T-helper 1 cell treated with Interleukin-12 subunit alpha and Interleukin-12 subunit beta and Interleukin-4 antibody, amounts not matched to agents 30 ng/mL and 1 ng/mL, for 36 hours (primary cell): ENCODE measurements around the gene PNKP. TPM values are rescaled to one million over a fixed set of nuclear protein-coding genes. Genes with fewer than 3 reads are reported as not detected.

ENCODE experiments used
- intact Hi-C: fragments of 100-400 bp; cut with micrococcal nuclease; formaldehyde crosslinking; loops from one replicate; pipeline ENCODE4 v1.15.1; 2024
- total RNA-seq: library from RNA; stranded (reverse); gene quantifications from 2 replicates; pipeline ENCODE4 v1.2.3, GENCODE V29; 2022

PNKP gene
- total RNA-seq, 1 donor from 2014 or later, result 178 TPM

DNA sequence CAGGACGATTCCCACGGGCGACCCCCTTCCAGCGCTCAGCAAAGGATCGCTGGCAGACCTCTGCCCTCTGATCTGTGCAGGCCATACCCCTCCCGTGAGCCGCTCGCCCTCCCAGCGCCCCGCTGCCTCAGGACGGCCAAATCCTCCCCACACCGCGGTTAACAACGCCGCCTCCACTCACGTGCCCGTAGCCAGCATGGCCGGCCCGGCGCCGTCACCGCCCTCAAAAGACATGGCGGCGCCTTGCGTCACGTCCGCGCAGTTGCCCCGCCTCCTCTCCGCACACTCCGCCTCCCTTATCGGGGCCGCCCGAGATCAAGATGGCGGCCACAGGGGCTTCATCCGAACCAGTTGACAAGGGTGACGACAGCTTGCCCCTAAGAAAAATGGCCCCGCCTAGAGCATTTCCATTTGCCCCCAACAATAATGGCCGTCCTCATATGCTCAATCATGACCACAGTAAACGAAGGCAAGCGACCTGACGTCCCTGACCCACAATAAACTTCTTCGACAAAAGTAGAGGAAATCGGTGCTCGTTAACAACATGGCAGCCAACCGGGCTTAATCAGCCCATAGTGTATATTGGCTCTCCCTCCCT lies 9.1 kb upstream of the PNKP start:
- intact Hi-C loops, result loop anchor here (1.0 to 10.0 kb wide), 21 partner anchors 7 to 1384 kb away; partner anchors contain the start of genes ALDH16A1, ATF5, FLT3LG and FUZ

DNA sequence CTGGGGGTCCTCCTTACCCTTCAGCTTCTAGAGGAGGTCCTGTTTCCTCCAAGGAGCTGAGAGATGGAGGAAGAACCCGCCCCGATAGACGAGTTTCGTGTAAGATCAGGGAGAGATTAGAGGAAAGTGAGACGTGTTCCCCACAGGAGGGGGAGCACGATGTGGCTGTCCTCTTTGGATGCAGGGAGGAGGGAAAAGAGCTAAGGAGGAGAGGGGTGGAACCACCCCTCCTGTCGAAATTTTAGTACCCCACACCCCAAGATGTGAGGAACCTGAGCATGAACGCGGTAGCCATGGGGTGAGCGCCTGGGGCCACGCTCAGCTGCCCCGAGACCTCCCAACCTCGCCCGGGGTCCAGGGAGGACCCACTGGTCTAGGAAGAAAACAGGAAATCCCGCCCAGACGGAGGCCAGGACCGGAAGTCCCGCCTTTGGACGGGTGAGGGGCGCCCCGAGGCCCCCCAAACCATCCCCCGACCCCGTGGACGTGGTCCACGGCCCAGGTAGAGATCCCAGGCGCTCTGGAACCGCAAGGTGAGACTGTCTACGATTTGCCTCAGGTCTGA lies 8.6 kb upstream of the PNKP start:
- intact Hi-C loops, result loop anchor here (1.0 to 10.0 kb wide), 6 partner anchors 285 to 1384 kb away; partner anchors contain the start of genes NR1H2, PRR12, RPL18 and RPS11

DNA sequence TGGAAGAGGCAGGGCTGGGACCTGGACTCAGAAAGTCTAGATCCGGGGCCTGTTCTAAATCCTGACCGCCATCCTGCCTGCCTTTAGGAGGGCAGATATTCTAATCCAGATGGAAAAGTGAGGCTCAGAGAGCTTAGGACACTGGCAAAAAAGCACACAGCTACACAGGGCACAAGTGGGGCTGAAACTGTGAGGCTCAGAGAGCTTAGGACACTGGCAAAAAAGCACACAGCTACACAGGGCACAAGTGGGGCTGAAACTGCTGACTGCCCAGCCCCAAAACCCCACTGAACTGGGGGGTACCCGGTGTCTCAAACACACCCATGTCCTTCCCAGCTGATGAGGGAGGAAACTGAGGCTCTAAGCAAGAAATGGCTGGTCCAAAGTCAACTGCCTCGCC lies 7.8 kb upstream of the PNKP start:
- intact Hi-C loops, result loop anchor here (5.0 to 10.0 kb wide), 2 partner anchors 930 to 1383 kb away; no protein-coding TSS in a partner anchor

DNA sequence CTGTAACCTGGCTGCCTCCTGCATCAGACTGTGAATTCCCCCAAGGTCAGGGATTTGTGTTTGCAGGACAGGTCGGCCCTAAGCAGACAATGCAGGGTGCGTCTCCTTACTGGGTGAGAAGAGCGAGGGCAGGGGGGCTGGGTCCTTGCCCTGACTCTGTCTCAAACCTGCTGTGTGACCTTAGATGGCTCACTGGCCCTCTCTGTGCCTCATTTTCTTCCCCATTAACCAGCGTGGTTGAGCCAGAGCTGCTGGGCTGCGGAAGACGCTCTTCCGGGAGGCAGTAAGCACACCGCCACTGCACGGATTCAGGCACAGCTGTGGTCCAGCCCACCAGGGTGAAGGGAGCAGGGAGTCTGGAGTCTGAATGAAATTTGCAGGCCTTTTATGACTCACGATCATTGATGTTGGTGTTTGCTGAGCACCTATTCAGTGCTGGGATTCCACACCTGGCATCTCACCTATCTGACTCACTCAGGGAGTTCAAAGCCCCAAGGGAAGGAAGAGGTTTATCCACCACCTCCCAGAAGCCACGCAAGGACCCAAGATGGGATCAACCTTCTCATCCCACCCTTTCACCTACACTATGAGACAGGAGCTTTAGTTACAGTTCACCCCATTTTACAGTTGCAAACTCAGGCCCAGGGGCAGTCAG lies 7.3 kb upstream of the PNKP start:
- intact Hi-C loops, result loop anchor here (5.0 to 10.0 kb wide), 2 partner anchors 930 to 1382 kb away; no protein-coding TSS in a partner anchor

DNA sequence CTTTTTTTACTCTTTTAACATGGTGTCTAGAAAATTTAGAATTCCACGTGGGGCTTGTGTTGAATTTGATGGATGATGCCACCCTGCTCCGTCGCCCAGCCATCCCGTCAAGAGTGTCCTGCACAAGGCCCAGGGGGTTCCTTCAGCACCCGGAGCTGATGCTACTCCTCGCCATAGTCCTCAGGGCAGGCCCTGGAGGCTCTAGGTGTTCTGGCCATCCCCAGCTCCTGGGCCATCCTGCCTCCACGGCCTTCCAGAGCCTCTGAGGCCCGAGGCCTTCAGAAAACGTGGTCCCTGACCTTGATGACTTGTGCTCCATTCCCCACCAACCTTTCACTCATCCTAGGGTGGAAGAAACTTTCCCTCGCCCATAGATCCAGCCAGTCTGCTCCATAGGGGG lies 6.5 kb upstream of the PNKP start:
- intact Hi-C loops, result loop anchor here (10.0 kb wide), 1 partner anchor 931 kb away; no protein-coding TSS in a partner anchor

DNA sequence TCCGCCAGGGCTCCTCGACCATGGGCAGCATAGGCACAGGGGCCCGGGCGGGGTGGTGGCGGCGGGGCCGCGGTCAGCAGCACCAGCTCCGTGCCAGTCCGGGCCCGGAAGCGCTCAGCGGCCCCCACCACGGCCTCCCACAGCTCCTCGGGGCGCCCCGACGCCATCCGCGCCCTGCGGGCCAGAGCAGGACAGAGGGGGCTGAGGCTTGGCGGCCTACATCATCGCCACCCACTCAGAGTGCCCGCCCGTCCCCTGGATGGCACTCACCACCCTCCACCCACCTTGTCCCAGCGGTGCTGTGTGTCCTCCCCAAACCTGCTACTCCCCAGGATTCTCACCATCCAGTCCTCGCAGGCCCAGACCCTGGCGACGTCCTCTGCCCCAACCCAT lies 5.7 kb upstream of the PNKP start:
- intact Hi-C loops, result loop anchor here (10.0 kb wide), 1 partner anchor 932 kb away; no protein-coding TSS in a partner anchor

DNA sequence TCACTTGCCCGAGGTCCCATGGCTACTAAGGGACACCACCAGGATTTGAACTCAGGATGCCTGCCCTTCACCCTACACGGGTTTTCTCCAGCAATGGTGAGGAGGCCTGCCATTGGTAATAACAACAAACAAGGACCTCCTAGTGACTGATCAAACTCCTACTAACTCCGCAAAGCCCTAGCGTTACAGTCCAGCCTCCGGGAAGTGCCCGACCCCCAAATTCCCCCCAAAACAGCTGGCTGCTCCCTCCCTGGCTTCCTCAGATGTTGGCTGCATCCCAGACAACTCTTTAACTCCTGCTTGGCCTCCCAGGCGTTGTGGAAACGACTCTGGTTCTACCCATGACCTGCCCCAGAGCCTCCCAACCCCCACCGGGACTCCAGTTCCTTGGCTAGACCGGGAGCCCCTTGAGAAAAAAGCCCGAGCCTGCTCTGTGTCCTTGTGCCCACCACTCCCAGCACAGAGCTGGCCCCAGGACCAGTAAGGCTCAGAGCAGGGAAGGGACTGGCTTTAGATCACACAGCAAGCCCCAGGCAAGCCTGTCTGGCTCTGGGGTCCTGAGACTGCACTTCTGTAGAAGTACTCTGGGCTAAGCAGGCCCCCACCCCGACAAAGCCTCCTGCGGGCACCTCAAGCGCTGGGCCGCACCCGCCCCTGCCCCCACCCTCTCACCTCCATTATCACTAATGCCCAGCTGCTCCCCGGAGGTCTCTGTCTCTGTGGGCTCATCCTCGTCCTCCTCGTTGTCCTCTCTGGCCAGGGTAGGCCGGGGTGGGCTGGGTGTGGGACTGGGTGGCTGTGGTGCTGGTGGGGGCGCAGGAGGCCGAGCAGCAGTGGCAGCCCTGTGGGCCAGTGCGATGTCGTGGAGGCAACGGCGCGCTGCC lies 5.1 kb upstream of the PNKP start:
- intact Hi-C loops, result loop anchor here (10.0 kb wide), 1 partner anchor 932 kb away; no protein-coding TSS in a partner anchor

DNA sequence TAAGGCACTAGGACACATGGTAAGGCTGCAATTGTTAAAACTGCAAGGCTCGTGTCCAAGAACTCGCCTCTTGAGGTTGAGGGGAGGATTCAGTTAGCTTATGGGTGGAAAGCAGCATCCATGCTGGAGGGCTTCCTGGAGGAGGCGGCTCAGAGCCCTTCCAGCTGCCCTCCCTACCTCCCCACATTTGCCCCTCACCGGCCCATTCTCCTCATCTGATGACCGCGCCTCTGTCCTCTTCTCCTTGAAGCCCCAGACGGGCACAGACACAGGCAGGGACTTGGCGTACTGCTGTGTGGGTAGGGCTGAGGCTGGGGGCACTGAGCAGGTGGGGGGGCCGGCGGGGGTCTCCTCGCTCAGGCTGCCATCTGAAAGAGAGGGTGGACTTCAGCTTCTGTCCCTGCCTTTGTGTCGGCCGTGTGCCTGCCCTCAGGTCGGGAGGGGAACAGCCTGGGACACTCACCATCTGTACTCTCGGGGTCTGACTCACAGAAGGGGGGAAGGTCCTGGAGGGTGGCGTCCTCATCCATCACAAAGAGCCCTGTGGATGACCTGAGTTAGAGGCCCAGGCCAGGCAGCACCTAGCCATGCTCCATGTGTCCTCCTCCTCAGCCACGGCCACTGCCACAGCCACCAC lies 4.1 kb upstream of the PNKP start:
- intact Hi-C loops, result loop anchor here (10.0 kb wide), 1 partner anchor 933 kb away; no protein-coding TSS in a partner anchor

DNA sequence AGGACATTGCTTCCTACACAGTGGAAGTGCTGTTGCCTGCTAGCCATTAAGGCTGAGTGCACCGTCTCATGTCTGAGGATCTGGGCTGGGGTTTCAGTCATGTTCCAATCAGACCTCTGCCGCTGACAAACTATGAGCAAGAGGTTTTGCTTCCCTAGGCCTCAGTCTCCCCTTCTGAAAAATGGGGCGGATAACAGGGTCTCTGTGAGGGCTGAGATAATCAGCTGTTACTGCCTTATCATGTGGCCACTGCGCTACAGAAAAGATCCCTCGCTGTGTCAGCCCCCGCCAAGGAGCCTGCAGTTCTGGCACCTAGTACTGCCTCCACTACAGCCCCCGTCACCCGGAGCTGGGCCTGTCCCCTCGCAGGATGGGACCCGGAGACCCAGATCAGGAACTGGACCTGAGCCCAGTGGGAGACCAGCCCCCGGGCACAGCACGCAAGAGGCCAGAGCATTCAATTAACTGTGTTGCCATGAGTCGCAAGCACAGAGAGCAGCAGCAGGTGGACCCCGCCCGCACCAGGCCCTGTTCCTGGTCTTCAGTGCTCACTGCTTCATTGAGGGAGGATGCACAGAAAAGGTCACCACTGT lies 3.0 kb upstream of the PNKP start:
- intact Hi-C loops, result loop anchor here (10.0 kb wide), 1 partner anchor 934 kb away; no protein-coding TSS in a partner anchor

DNA sequence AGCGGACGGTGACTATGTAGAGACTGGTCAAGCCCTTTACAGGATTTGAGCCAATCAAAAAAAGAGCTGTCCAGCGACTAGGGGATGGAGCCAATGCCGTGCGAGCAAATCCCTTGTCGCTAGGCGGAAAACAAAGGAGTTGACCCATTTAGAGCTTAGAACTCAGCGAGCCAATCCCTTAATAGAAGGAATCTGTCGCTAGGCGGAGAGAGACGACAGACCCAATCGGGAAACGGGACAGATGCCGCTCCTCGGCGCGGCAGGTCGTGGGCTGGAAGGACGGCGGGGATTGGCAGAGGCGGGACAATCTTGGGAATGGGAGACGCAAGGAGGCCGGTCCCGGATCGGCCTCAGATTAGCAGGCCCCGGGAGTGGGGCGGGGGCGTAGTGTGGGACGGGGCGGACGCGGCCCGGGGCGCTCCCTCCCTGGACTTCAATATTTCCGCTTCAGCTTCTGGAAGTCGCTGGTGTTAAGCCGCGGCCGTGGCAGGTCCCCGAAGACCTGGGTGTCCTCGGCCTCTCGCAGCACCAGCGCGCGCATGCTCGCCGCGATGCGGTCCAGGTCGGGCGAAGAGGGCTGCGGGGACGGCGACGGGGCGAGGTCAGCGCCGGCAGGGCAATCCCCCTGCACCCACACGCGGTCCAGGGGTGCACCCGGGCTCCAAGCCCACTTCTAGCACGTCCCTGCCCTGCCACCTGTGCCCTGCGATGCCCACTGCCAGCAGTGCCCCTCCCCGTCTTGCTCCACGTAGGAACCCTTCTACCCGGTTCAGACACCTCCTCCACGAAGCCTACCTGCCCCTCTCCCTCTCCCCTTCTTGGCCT lies 2.3 kb upstream of the PNKP start:
- intact Hi-C loops, result loop anchor here (1.0 to 10.0 kb wide), 16 partner anchors 8 to 1622 kb away; partner anchors contain the start of genes AKT1S1, KCNC3, MED25 and NR1H2

DNA sequence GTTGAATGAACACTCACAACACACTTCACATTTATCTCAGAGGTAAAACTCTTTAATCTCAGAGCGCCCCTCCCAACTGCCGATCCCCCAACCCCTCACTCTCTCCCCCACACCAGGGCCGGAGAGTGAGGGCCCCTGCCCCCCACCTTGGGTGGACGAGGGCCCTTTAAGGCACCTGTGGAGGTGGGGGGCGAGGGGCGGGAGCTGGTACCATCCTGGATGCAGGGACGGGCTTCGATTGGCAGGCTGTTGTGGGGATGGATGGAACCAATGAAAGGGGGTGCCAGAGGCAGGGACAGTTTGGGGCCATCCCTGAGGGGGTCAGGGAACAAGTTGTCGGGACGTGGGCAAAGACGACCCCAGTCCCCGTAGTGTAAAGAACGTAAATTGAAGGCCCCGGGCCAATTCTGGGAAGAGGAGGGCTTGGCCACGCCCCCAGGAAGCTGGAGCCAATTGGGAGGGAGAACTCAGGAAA lies 1.7 kb upstream of the PNKP start:
- intact Hi-C loops, result loop anchor here (1.0 to 5.0 kb wide), 15 partner anchors 8 to 1622 kb away; partner anchors contain the start of genes AKT1S1, KCNC3, MED25 and NR1H2

DNA sequence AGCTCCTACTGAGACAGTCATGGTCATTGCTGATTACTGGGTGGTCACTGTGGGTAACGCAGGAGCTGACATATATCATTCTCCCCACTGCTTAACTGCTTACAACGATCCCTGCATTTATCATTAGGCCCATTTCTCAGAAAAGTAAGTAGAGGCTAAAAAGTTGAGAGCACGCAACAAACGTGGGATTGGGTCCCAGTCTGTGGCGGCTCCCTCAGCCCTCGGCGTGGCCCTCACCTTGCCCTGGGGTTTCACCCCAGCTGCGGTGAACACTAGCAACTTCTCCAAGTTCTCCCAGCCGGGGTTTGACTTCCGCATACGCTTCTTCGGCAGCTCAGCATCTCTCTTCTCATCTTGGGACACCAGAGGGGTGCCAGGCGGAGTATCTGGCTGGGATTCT lies 2.5 kb downstream of the PNKP start:
- intact Hi-C loops, result loop anchor here (5.0 kb wide), 4 partner anchors 462 to 1618 kb away; partner anchors contain the start of genes KCNC3 and SNRNP70

DNA sequence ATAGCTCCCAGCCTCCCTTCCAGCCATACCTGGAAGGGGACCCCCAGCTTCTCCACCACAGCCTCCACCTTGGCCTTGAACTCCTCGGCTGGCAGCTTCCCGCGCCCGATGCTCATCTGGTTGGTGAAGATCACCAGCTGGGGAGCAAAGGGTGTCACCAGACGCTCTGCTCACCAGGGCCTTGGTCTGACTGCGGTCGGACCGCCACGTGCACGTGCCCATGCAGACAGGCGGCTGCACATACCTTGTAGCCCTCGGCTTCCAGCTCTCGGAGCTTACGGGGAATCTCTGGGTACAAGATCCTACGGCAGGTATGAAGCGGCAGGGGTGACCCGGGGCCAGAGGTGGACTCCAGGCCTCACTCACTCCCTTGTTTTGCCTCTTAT lies 3.4 kb downstream of the PNKP start:
- intact Hi-C loops, result no loop called here

DNA sequence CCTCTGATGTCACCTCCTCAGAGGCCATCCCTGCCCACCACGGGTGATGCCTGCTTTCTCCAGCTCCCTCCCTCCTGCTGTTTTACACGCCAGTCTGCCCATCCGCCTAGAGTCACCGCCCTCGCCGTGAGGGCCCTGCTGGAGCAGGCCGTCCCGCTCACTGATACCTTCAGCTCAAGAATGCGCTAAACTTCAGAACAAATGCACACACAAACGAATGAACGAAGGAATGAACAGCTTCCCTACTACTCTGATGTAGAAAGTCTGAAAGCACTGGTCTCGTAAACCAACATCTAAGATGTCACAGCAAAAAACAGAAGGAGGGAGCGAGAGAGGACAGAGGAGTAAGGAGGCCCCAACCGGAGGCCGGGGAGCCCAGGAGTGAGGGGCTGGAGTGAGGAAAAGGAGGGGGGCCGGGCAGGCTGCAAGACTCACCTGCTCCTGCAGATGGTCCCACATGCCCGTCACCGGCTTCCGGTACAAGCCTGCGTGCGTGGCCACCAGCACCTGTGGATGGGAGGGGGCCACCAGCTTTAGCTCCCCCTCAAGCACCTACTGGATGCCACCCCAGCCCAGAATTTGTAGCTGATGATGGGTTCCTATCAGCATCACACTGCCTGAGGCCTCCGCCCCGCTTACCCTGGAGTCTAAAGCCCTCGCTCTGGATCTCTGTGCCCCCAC lies 4.0 kb downstream of the PNKP start:
- intact Hi-C loops, result no loop called here

DNA sequence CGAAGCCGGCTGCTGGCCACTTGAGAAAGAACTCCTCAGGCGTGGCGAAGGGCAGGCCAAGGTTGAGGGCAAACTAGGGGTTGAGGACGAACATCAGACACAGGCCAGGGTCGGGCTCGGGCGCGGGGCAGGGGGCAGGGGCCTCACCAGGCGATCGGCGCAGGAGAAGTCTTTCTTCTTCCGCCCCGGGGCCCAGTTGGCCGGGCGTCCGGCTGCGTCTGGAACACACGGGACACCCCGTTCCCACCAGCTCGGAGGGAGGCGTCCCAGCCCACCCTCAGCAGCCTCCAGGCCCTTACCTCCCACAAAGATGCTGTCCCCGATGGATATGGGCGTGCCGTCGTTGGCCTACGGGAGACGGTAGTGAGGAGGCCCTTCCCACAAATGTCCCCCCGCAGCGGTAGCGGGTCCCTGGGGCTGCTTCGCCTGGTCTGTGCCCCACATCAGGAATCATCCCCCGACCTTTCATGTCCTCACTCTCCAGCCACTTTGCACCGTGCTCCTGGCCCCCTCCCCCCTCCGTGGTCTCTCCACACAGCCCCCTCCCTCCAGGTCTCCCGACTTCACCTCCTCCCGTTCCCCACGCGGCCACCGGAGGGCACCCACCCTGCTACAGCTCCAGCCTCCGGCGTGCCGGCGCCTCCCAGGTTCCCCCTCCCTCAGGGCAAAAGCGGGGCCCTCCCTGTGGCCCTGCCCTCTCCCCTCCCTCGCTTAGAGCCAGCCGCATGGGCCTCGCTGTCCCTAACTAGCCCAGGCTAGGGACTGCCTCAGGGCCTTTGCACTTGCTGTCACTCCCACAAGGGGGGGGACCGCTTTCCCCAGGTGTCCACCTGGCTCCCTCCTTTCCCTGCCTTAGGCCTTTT lies 4.8 kb downstream of the PNKP start:
- intact Hi-C loops, result no loop called here

DNA sequence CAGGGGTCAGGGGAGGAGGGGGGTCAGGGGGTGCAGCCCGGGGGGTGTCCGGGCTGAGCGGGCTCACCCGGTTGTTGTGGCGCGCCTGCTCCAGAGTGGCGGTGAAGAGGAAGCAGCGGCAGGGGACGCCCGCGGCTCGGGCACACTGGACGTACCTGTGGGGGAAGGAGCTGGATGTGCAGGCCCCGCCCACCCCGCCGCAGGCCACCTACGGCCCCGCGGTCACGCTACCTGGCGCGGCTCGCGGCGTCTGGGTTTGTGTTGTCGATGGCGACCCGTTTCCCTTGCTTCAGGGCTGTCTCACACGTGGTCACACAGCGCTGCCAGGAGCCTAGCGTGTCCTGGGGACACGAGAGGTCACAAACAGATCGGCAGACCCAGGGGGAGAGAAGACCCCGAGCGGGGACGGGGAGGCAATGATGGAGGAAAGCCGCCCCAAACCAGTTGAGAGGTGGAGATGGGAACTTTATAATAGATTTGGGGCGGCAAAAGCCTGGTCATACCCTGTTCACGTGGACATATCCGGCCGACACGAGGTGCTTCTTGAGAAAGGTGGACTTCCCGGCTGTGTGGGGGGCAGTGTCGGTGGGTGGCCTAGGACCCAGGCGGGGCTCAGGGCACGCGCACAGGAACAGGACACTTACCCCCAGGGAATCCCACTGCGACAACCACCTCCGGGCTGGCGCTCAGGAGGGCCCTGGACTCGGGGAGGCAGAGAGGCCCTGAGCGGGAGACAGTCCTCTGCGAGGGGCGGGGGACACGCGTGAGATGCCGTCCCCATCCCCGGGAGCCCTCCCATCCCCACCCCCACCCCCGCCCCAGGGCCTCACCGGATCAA lies 5.6 kb downstream of the PNKP start:
- intact Hi-C loops, result no loop called here

DNA sequence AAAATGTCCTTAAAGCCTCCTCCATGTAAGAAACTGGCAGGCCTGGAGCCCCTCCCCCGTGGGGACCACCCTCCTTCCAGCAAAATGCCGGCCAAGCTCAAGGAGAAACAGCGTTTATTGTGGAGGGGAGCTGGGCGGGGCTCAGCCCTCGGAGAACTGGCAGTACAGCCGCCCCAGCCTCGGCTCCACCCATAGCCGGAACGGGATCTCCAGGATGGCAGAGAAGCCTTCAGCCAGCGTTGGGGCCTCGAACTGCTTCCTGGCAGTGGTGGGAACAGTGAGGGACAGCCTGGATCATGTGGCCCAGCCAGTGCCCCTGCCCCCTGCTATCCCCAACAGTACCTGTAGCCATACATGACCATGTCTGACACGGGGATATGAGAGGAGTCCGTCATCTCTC lies 6.3 kb downstream of the PNKP start:
- intact Hi-C loops, result no loop called here
